GM15510 (cell line): ENCODE results near the gene TMEM174.

Experiments
- POLR2A ChIP-seq: IDR thresholded peaks from 3 replicates; pipeline ENCODE4 v1.6.1; 2011; ENCODE audit warnings: borderline replicate concordance; ENCODE audit not compliant: insufficient read length; ENCODE audit errors: extremely low read depth

TMEM174 gene

DNA sequence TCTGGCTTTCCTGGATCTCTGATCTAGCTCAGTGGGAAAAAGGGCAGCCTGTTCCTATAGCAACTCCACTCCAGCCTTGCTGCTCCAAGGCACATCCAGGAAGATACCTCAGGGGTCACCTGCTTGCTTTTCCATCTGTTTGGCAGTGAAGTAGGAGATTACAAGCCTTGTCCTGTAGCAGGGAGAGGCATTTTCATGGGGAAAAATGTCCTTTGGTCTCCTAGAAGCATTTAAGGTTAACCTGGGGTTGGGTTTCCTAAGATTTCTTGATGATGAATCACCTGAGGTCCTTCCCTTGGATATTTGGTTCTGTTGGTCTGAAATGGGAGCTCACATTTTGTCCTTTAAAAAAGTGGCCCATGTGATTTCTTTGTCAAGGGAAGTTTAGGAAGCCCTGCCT, 1.5 kb upstream of the TMEM174 start:
- no peak for TF ChIP-seq POLR2A

DNA sequence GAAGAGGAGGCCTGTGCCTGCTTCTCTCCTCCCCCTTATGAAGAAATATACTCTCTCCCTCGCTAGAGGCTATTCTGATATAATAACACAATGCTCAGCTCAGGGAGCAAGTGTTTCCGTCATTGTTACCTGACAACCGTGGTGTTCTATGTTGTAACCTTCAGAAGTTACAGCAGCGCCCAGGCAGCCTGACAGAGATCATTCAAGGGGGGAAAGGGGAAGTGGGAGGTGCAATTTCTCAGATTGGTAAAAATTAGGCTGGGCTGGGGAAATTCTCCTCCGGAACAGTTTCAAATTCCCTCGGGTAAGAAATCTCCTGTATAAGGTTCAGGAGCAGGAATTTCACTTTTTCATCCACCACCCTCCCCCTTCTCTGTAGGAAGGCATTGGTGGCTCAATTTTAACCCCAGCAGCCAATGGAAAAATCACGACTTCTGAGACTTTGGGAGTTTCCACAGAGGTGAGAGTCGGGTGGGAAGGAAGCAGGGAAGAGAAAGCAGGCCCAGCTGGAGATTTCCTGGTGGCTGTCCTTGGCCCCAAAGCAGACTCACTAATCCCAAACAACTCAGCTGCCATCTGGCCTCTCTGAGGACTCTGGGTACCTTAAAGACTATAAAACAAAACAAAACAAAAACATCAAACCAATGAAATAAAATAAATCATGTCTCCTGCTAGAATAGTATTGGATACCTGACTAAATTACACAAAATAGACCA, 1.3 kb downstream of the TMEM174 start:
- TF ChIP-seq POLR2A = no peak

DNA sequence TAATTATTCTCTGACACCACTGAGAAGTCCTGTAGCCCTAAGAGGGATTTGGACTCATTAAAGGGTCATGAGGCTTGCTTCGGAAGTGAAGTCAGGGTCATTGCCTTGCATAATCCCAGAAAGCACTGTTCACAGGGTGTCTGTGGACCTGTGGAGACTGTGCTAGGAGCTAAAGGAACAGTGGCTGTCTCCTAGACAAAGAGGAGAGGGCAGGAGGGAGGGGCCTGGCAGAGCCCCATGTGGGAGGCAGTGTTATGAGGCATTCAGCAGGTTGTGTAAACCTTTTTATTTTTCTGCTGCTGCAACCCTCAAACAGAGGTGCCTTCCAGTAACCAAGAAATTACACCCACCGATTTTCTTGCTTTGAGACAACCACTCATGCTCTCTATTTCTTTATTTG, 3.3 kb downstream of the TMEM174 start:
- no peak for TF ChIP-seq POLR2A

DNA sequence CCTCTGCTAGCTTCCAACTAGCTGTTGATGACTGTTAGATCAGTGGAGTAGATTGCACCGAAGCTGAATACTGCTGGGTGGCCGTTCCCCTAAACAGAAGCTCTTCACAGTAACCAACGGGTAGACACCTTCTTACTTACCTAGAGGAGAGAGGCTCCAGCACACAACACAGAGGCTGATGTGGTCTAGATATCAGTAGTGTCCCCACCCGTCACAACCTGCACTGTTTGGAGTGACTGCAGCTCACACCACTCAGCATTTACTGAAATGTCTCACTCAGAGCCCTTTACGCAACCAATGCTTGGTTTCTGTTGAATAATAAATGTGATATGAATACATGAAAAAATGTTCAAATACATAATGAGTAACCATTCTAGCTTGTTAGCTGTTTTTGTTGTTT, 5.3 kb downstream of the TMEM174 start:
- no peak for TF ChIP-seq POLR2A

DNA sequence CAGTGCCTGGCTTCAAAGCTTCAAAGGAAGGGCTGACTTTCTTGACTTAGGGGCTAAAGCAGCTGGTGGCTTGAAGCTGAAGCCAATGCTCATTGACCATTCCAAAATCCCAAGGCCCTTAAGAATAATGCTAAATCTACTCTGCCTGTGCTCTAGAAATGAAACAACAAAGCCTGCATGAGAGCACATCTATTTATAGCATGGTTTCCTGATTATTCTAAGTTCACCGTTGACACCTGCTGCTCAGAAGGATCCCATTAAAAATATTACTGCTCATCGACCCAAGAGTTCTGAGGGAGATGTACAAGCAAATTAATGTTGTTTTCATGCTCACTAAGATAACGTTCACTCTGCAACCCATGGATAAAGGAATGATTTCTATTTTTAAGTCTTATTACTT, 6.7 kb downstream of the TMEM174 start:
- no peak for TF ChIP-seq POLR2A

DNA sequence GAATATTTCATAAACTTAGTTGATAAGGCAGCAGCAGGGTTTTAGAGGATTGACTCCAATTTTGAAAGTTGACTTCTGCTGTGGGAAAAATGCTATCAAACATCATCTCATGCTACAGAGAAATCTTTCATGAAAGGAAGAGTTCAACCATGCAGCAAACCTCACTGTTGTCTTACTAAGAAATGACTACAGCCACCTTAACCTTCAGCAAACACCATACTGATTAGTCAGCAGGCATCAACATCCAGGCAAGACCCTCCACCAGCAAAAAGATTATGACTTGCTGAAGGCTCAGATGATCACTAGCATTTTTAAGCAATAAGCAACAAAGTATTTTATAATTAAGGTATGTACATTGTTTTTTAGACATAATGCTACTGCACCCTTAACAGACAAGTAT, 7.6 kb downstream of the TMEM174 start:
- no peak for TF ChIP-seq POLR2A

DNA sequence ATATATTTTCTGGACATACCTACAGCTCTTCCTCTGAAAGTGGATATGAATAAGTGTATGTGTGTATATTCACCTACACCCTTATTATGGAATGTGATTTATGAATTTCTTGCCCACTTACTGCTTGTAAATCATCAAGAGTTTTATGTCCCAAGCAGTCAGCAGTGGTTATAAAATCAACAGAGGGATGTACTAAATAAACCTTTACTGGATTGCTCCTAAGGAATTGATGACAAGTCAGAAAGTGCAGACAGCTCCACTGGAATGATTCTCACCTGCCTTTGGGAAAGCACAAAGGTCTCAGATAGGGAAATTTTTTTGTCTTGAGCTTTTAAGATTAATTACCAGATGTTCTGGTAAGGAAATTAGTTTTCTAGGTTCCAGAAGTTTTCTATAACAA, 9.3 kb downstream of the TMEM174 start:
- no peak for TF ChIP-seq POLR2A

DNA sequence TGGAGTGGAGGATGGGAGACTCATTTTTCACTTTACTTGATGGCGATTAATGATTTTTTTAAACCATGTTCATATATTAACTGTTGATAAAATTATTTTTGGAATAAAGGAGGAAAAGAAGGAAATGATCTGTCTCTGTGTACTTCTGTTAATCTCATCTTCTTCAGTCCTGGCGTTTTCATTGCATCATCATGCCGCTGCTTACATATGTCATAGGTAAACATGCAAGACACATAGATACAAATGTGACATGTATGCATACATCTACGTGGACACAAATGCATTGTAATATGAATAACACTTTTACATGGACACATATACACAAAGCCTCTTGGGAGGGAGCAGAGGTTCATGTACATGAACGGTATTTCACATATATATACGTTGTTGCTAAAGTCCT, 10.0 kb downstream of the TMEM174 start:
- no peak for TF ChIP-seq POLR2A

DNA sequence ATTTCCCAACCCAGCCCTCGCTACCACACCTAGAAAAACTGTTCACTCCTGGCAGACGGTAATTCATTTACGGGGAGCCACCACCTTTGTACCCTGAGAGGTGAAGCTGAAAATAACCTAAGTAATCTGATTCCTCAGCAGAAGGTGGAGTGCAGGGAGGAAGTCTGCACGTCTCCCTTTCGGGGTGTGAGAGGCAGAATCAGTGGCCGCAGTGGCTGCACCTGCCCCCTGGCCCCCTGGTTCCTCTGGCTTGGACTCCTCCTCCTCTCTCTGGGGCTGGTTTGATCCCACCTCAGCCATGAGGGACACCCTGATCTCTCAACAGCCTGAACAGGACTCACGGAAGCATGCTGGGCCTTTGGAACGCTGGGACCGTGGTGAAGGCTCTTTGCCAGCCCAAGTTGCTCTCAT, 10.5 kb downstream of the TMEM174 start:
- no peak for TF ChIP-seq POLR2A

DNA sequence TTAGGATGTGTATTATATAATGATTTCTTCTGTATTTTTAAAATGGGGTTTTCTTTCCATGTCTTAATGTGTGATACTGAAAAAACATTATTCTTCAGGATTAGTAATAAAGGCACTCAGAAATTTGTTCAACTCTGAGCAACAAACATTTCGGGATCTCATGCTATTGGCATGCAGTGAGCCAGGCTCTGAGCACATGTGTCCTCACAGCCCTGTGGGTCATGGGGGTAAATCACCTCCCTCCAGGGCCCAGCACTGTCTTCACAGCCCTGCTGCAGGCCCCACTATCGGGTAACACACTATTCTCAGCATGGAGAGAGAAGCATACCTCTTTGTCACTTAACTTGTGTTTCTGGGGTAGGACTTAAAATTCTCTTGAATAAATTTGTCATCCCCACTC, 14.0 kb downstream of the TMEM174 start:
- no peak for TF ChIP-seq POLR2A

DNA sequence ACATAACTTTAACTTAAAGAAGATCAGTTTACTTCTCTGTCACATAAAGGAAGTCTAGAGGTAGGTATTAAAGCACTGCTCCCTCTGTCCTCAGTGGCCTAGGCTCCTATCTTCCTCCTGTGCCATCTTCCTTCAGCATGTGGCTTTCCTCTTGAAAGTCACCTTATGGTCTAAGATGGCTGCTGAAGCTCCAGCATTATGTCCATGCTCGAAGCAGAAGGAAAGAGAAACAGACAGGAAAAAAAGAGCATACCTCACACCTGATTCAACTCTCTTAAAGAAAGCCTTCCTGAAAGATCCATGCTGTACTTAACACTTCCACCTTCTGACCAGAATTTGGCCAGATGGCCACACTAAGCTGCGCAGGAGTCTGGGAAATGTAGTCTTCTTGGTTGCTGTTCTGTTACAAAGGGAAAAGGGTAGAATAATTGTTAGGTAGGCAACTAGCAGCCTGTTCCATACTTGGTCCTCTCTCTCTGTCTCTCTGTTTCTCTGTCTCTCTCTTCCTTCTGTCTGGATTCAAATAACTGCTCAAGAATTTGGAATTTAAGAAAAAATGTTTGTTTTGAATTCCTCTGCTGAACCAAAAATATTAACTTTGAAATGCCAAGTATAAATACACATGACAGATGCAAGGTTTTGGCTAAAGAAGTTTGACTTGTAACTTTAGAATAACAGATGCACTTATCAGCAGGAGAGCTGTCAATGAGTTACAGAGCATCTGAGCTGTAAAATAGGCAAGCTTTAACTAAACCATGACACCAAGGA, 16.0 kb downstream of the TMEM174 start:
- no peak for TF ChIP-seq POLR2A

DNA sequence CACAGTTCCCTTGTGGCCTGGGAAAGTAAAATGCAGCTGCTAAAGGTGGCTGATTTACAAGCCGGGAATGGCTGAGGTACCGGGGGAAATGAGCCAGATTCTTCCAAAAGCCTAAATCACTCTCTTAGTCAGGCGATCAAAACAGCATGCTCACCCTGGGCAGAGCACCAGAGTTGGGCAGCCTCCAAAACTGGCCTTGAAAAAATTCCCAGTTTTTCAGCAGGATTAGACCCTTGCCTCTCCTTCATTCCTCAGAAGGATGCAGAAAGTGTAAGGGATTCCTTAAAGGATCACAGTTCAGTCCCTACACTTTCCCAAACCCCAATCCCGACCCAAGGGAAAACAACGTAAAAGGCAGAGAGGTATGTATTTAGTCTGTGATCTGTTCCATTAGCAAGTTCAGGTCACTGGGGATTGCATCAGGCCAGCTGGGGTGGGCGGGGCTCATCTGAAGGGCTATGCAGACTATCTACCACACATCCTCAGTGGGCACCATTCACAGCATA, 16.9 kb downstream of the TMEM174 start:
- TF ChIP-seq POLR2A = no peak

DNA sequence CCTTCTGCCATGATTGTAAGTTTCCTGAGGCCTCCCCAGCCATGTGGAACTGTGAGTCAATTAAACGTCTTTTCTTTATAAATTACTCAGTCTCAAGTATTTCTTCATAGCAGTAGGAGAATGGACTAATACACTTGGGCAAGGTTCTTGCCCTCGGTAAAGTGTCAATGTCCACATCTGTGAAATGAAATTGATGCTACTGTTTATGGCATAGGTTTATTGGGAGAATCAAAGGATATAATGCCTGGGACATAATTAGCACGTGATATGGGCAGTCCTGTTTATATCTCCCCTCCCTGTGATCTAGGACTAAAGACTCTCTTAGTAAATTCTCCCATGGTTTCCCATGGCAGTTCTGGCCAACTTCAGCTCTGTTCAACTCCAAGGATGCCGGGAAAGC, 19.4 kb downstream of the TMEM174 start:
- no peak for TF ChIP-seq POLR2A

DNA sequence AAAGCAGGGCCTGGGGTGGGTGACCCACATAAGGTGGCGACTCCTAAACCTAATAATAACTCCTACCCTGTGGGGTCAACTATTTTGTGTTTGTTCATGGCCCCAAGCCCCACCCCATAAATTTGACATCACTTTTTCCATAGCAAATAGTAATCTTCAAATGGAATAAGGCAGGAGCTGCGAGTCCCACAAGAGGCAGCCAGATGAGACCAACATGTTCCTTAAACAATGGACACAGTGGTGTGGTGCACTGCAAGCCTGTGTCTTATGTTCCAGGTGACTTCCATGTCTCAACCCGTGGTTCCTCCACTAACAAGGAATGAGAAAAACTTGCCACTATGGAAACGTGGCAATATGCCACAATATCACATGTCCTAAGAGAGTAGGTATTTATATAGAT, 20.6 kb downstream of the TMEM174 start:
- TF ChIP-seq POLR2A = no peak

DNA sequence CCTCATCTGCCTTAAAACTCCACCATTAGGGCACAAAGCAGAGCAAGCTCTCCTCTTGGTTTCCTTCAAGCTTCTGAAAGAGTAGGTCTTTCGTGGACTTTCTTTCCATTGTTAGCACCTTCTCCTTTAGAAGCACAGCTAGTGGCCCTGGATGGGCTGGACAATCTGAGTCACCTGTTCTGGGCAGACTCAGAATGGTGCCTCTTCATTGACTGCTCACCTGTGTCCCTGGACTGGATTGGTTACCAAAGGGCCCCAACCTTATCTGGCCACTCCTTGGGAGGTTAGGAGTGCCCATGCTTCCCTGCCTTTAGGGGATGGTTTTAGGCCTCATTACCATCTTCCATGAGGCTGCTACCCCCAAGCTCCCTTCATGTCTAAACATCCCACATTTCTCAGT, 23.2 kb downstream of the TMEM174 start:
- no peak for TF ChIP-seq POLR2A
